H1 (cell line): ENCODE data around the gene HSFX2. TPM values are rescaled to one million over a fixed set of nuclear protein-coding genes. Genes with fewer than 3 reads are reported as not detected.
"Not testable (repeated sequence)": the region's sequence is repeated elsewhere in the genome, so short reads cannot be mapped to it uniquely, and the experiment has no call there.

Experiments
- CTCF ChIA-PET: fragments of 300-600 bp; sonication (Branson Sonifier 250); formaldehyde crosslinking; loops from one replicate; lab custom pipeline; 2021; ENCODE audit not compliant: partially characterized antibody; lab: Charles Lee
- POLR2A ChIA-PET: fragments of 300-600 bp; sonication (Branson Sonifier 250); formaldehyde crosslinking; loops from one replicate; lab custom pipeline; 2021; ENCODE audit warnings: inconsistent platforms; ENCODE audit not compliant: partially characterized antibody; lab: Charles Lee
- DNase-seq, 2 experiments: peaks; one replicate each; pipeline versions ENCODE4 v3.0.0 to v3.0.0-alpha.2; 2010 to 2022; ENCODE audit warnings: low spot score in 2 of 2, low read depth in 1 of 2, mixed read lengths in 1 of 2
- FAIRE-seq: peaks from 2 replicates; lab custom pipeline; 2011; peaks lifted over from hg19 to GRCh38; lab: Jason Lieb, UNC
- H2AFZ ChIP-seq: 2 replicates; pipeline ENCODE4 v1.8.1; 2012; ENCODE audit warnings: low read length, inconsistent platforms
- H2AK5ac ChIP-seq: 2 replicates; pipeline ENCODE4 v1.6.1; 2013; ENCODE audit warnings: low read depth, low read length
- H2BK120ac ChIP-seq: replicated peaks from 2 replicates; pipeline ENCODE3; 2013; ENCODE audit warnings: low read depth, low read length, inconsistent platforms
- H2BK12ac ChIP-seq: 2 replicates; pipeline ENCODE4 v1.6.1; 2013; ENCODE audit warnings: low read depth, low read length
- H2BK15ac ChIP-seq: 2 replicates; pipeline ENCODE4 v1.6.1; 2013; ENCODE audit warnings: low read length
- H2BK20ac ChIP-seq: 2 replicates; pipeline ENCODE4 v1.6.1; 2013; ENCODE audit warnings: low read length
- H2BK5ac ChIP-seq: 2 replicates; pipeline ENCODE4 v1.6.1; 2013; ENCODE audit warnings: low read depth, low read length
- H3K14ac ChIP-seq: 2 replicates; pipeline ENCODE4 v1.6.1; 2013; ENCODE audit warnings: inconsistent platforms; ENCODE audit not compliant: insufficient read length
- H3K18ac ChIP-seq: 2 replicates; pipeline ENCODE4 v1.6.1; 2013; ENCODE audit warnings: low read length; ENCODE audit errors: extremely low read depth
- H3K23ac ChIP-seq: 2 replicates; pipeline ENCODE4 v1.6.1; 2013; ENCODE audit warnings: inconsistent platforms; ENCODE audit not compliant: insufficient read length
- H3K23me2 ChIP-seq: 2 replicates; pipeline ENCODE4 v1.6.1; 2013; ENCODE audit warnings: low read depth, low read length
- H3K27ac ChIP-seq: 2 replicates; pipeline ENCODE4 v1.6.1; 2011; ENCODE audit warnings: low read depth, low read length, inconsistent platforms
- H3K27me3 ChIP-seq, 4 experiments: replicated peaks in 1 of 4; 1 replicate in 1 of 4; 2 replicates in 3 of 4; pipeline versions ENCODE4 v1.6.1 to v1.8.1; 2011 to 2013; ENCODE audit warnings: low read length in 3 of 4, mild to moderate bottlenecking in 3 of 4, inconsistent platforms in 2 of 4, mixed read lengths in 2 of 4, moderate library complexity in 1 of 4; ENCODE audit not compliant: control insufficient read depth in 3 of 4, insufficient read depth in 3 of 4; ENCODE audit errors: extremely low read depth in 1 of 4
- H3K36me3 ChIP-seq, 4 experiments: 2 replicates each; pipeline versions ENCODE4 v1.6.1 to v1.8.1; 2011 to 2013; ENCODE audit warnings: mild to moderate bottlenecking in 4 of 4, low read length in 3 of 4, moderate library complexity in 2 of 4, control low read depth in 1 of 4, inconsistent platforms in 1 of 4; ENCODE audit not compliant: insufficient read depth in 4 of 4, control insufficient read depth in 2 of 4
- H3K4ac ChIP-seq: replicated peaks from 2 replicates; pipeline ENCODE3; 2013; ENCODE audit warnings: low read length, low read depth, mixed read lengths, inconsistent platforms; ENCODE audit not compliant: insufficient read length
- H3K4me1 ChIP-seq, 4 experiments: replicated peaks in 1 of 4; 1 replicate in 1 of 4; 2 replicates in 3 of 4; pipeline versions ENCODE4 v1.6.1 to v1.8.1; 2011 to 2013; ENCODE audit warnings: low read length in 3 of 4, inconsistent platforms in 2 of 4, mixed read lengths in 1 of 4; ENCODE audit not compliant: insufficient read depth in 4 of 4, control insufficient read depth in 3 of 4
- H3K4me2 ChIP-seq, 2 experiments: 2 replicates each; pipeline versions ENCODE4 v1.6.1 to v1.8.1; 2011 to 2013; ENCODE audit warnings: low read depth in 2 of 2, low read length in 2 of 2, control low read depth in 1 of 2, inconsistent platforms in 1 of 2, mild to moderate bottlenecking in 1 of 2; ENCODE audit not compliant: insufficient read depth in 1 of 2
- H3K4me3 ChIP-seq, 4 experiments: fragments of 200-600, 300-600 bp in 1 of 4; sonication (generic), shearing (Covaris generic), sonication (Bioruptor Twin) in 1 of 4; 2 replicates each; pipeline versions ENCODE4 v1.5.1 to v1.8.1; 2011 to 2016; ENCODE audit warnings: low read length in 4 of 4, low read depth in 3 of 4, control low read depth in 2 of 4, inconsistent platforms in 2 of 4, mild to moderate bottlenecking in 2 of 4, mixed read lengths in 1 of 4, moderate library complexity in 1 of 4; ENCODE audit not compliant: insufficient read depth in 2 of 4; ENCODE audit errors: extremely low read depth in 1 of 4
- H3K56ac ChIP-seq: replicated peaks from 2 replicates; pipeline ENCODE3; 2013; ENCODE audit warnings: low read depth, mild to moderate bottlenecking, mixed read lengths, low read length, inconsistent platforms; ENCODE audit not compliant: insufficient read length
- H3K79me1 ChIP-seq: 2 replicates; pipeline ENCODE4 v1.6.1; 2013; ENCODE audit warnings: low read depth, low read length, control low read depth
- H3K79me2 ChIP-seq, 2 experiments: 2 replicates each; pipeline versions ENCODE4 v1.6.1 to v1.8.1; 2012 to 2013; ENCODE audit warnings: low read length in 2 of 2, mild to moderate bottlenecking in 2 of 2, inconsistent platforms in 1 of 2; ENCODE audit not compliant: insufficient read depth in 2 of 2, control insufficient read depth in 1 of 2
- H3K9ac ChIP-seq, 4 experiments: replicated peaks in 1 of 4; 1 replicate in 1 of 4; 2 replicates in 3 of 4; pipeline versions ENCODE4 v1.6.1 to v1.8.1; 2011 to 2013; ENCODE audit warnings: low read depth in 3 of 4, low read length in 3 of 4, control low read depth in 2 of 4, mild to moderate bottlenecking in 2 of 4, moderate library complexity in 2 of 4, inconsistent platforms in 1 of 4; ENCODE audit errors: extremely low read depth in 1 of 4
- H3K9me3 ChIP-seq, 2 experiments: 2 replicates each; pipeline versions ENCODE4 v1.6.1 to v1.8.1; 2012 to 2013; ENCODE audit warnings: mild to moderate bottlenecking in 2 of 2, moderate library complexity in 2 of 2, control low read depth in 1 of 2, inconsistent platforms in 1 of 2, low read depth in 1 of 2, low read length in 1 of 2, mixed read lengths in 1 of 2; ENCODE audit not compliant: insufficient read depth in 2 of 2
- H4K20me1 ChIP-seq, 2 experiments: replicated peaks in 1 of 2; 2 replicates each; pipeline versions ENCODE3 to v1.8.1; 2011 to 2013; ENCODE audit warnings: inconsistent platforms in 2 of 2, low read length in 2 of 2, mild to moderate bottlenecking in 1 of 2; ENCODE audit not compliant: insufficient read depth in 2 of 2, control insufficient read depth in 1 of 2
- H4K5ac ChIP-seq: 2 replicates; pipeline ENCODE4 v1.6.1; 2013; ENCODE audit warnings: low read length, low read depth, mixed read lengths, inconsistent platforms; ENCODE audit not compliant: insufficient read length
- H4K8ac ChIP-seq: 2 replicates; pipeline ENCODE4 v1.8.0; 2013; ENCODE audit warnings: mild to moderate bottlenecking, moderate library complexity, low read length, inconsistent platforms; ENCODE audit not compliant: insufficient read depth; ENCODE audit errors: extremely low read depth
- H4K91ac ChIP-seq: replicated peaks from 2 replicates; pipeline ENCODE3; 2013; ENCODE audit warnings: low read length, mixed read lengths, inconsistent platforms; ENCODE audit not compliant: insufficient read length
- WGBS, 2 experiments: shearing (Covaris generic) in 1 of 2; methylation state at CpG; one replicate each; pipeline versions ENCODE4 v1.1.6 to v1.1.7; 2013 to 2015; ENCODE audit warnings: low lambda C conversion rate in 2 of 2, mixed read lengths in 2 of 2, inconsistent platforms in 1 of 2, low coverage in 1 of 2, missing lambda C conversion rate in 1 of 2; ENCODE audit not compliant: insufficient replicate concordance in 2 of 2, insufficient coverage in 1 of 2, insufficient read length in 1 of 2; ENCODE audit errors: extremely low coverage in 1 of 2, missing lambda C conversion rate in 1 of 2; 5-methylcytosine and 5-hydroxymethylcytosine counted together
- long read RNA-seq, 2 experiments: library from RNA in 1 of 2; library from capped mRNA in 1 of 2; stranded (forward); transcript quantifications; one replicate each; pipeline ENCODE4 v2.0.0, GENCODE V29; 2021; ENCODE audit warnings: inconsistent platforms in 1 of 2
- polyA minus RNA-seq, 3 experiments: library from RNA; depleted of rRNA, polyadenylated mRNA; stranded (reverse); fragments of >200 nt; gene quantifications; 1 replicate in 2 of 3; 2 replicates in 1 of 3; pipeline ENCODE4 v1.2.3, GENCODE V29; 2011
- polyA plus RNA-seq, 7 experiments: library from polyadenylated mRNA; depleted of rRNA in 3 of 7; stranded (reverse) in 5 of 7; unstranded in 2 of 7; fragments of >200 nt in 5 of 7; fragments of 200-250 nt in 2 of 7; gene quantifications; 1 replicate in 5 of 7; 2 replicates in 1 of 7; 4 replicates in 1 of 7; pipeline versions ENCODE4 v1.2.1 to v1.2.3, GENCODE V29; 2011 to 2013; ENCODE audit warnings: missing spikeins in 2 of 7, mixed read lengths in 2 of 7
- total RNA-seq: library from RNA; stranded (reverse); fragmentation: NEBNext Ultra II Directional; extraction: Animal tissue kit (Norgen Biotek cat#: 25700); gene quantifications from 2 replicates; pipeline ENCODE4 v1.2.1, GENCODE V29; 2021

Gene HSFX2, protein sequence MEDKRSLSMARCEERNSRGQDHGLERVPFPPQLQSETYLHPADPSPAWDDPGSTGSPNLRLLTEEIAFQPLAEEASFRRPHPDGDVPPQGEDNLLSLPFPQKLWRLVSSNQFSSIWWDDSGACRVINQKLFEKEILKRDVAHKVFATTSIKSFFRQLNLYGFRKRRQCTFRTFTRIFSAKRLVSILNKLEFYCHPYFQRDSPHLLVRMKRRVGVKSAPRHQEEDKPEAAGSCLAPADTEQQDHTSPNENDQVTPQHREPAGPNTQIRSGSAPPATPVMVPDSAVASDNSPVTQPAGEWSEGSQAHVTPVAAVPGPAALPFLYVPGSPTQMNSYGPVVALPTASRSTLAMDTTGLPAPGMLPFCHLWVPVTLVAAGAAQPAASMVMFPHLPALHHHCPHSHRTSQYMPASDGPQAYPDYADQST
- total RNA-seq (not detected in 2 replicates), polyA plus RNA-seq (2011; rRNA removed) (0.17 and 0.49 TPM in 2 replicates), polyA minus RNA-seq (2011; rRNA and poly(A)+ RNA removed) (0.22 TPM in 1 of 2 replicates, not detected in the other)
- polyA plus RNA-seq (2011; cell fraction: cytosol; rRNA removed) = 0.06 TPM
- polyA plus RNA-seq (2011; cell fraction: nucleus; rRNA removed) = 0.54 TPM
- 0.33 to 0.41 TPM in 2 of 4 replicates, not detected in the others for polyA plus RNA-seq (2012, experiment 1 of 2)
- polyA plus RNA-seq (2012, experiment 2 of 2) = 0.16 TPM
- 0.26 TPM for polyA plus RNA-seq (2013, experiment 1 of 2)
- 0.39 TPM for polyA plus RNA-seq (2013, experiment 2 of 2)
- polyA minus RNA-seq (2011; cell fraction: cytosol; rRNA and poly(A)+ RNA removed) = not detected
- polyA minus RNA-seq (2011; cell fraction: nucleus; rRNA and poly(A)+ RNA removed) = not detected
- long read RNA-seq, experiment 1 = 0 reads
- long read RNA-seq, experiment 2 = 0 reads

DNA sequence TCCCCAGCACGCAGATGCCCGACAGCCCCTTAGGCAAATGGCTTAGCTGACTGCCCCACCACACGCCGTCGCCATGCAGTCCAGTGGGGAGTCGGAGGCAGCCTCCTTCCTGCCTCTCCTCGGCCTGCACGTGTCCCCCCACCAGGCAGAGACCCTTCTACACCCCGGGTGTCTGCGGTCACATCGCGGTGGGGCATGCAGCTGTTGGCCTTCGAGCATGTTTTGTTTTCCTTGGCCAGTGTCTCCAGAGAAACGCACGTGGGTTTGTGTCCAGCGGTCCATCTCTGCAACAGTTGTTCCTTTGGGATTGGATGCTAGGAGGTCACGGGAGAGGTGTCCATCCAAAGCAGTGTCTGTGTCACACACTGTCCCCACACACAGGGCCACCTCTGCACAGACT, at the start of gene HSFX2:
TSS of gene HSFX2 (minus strand) at position 101 of the 400 bp plus-strand sequence. CDS start 614 bp downstream, outside the sequence.
- H3K36me3 ChIP-seq, H3K4ac ChIP-seq, H3K56ac ChIP-seq, H3K4me2 ChIP-seq, CTCF ChIA-PET, H4K91ac ChIP-seq, H3K79me2 ChIP-seq, H2BK12ac ChIP-seq, H4K20me1 ChIP-seq, H2BK15ac ChIP-seq, H3K27me3 ChIP-seq, FAIRE-seq, H2AFZ ChIP-seq, H2BK120ac ChIP-seq, DNase-seq, H3K4me3 ChIP-seq, H3K4me1 ChIP-seq, H3K23me2 ChIP-seq, H2BK5ac ChIP-seq, H3K14ac ChIP-seq, H3K9ac ChIP-seq, H2BK20ac ChIP-seq, H4K8ac ChIP-seq, H4K5ac ChIP-seq, POLR2A ChIA-PET, H3K23ac ChIP-seq, H2AK5ac ChIP-seq, H3K18ac ChIP-seq, H3K27ac ChIP-seq, H3K9me3 ChIP-seq, H3K79me1 ChIP-seq: not testable (repeated sequence)
- no CpG with 5 or more reads among the region's 17 CpGs for WGBS, 2 experiments
